COLO668 (cell line): ENCODE measurements around the gene CCDC6.
A peak's percentile ranks its signal among the peaks of the same experiment; 100 is the strongest.
"Not testable (repeated sequence)": the region's sequence is repeated elsewhere in the genome, so short reads cannot be mapped to it uniquely, and the experiment has no call there.

Experiments
- DNase-seq: peaks from one replicate; lab custom pipeline; 2025; ENCODE audit not compliant: unreplicated experiment; lab: John Stamatoyannopoulos, UW

CCDC6 gene

GRCh38 chr10:59905731-59906416 lies 482 bp downstream of the CCDC6 start:
- no peak for DNase-seq

GRCh38 chr10:59905066-59905730 lies 1.2 kb downstream of the CCDC6 start:
- DNase-seq, result peak; percentile 29

GRCh38 chr10:59904426-59905065 lies 1.8 kb downstream of the CCDC6 start:
- no peak for DNase-seq

GRCh38 chr10:59903871-59904270 lies 2.5 kb downstream of the CCDC6 start:
- no peak for DNase-seq

GRCh38 chr10:59902016-59902415 lies 4.3 kb downstream of the CCDC6 start:
- DNase-seq, result no peak

GRCh38 chr10:59901470-59901869 lies 4.9 kb downstream of the CCDC6 start:
- no peak for DNase-seq

- no peak for DNase-seq
These were observed 6.2 kb downstream of the CCDC6 start for GRCh38 chr10:59900048-59900727.

GRCh38 chr10:59898125-59898835 lies 8.1 kb downstream of the CCDC6 start:
- no peak for DNase-seq

- DNase-seq, result no peak
These were observed 10.2 kb downstream of the CCDC6 start for GRCh38 chr10:59896191-59896590.

- no peak for DNase-seq
These were observed 10.7 kb downstream of the CCDC6 start for GRCh38 chr10:59895629-59896116.

GRCh38 chr10:59894114-59894513 lies 12.2 kb downstream of the CCDC6 start:
- no peak for DNase-seq

GRCh38 chr10:59892697-59893096 lies 13.7 kb downstream of the CCDC6 start:
- no peak for DNase-seq

GRCh38 chr10:59891936-59892335 lies 14.4 kb downstream of the CCDC6 start:
- no peak for DNase-seq

GRCh38 chr10:59891349-59891748 lies 15.0 kb downstream of the CCDC6 start:
- DNase-seq, result no peak

- no peak for DNase-seq
These were observed 17.4 kb downstream of the CCDC6 start for GRCh38 chr10:59888781-59889435.

- no peak for DNase-seq
These were observed 18.2 kb downstream of the CCDC6 start for GRCh38 chr10:59887972-59888640.

- no peak for DNase-seq
These were observed 19.4 kb downstream of the CCDC6 start for GRCh38 chr10:59887006-59887405.

GRCh38 chr10:59885430-59886134 lies 20.8 kb downstream of the CCDC6 start:
- DNase-seq, result no peak

GRCh38 chr10:59884893-59885292 lies 21.5 kb downstream of the CCDC6 start:
- DNase-seq, result not testable (repeated sequence)
